ENCODE measurements around the gene SIX4.

- TF ChIP-seq CTCF (IDR thresholded peaks at IDR 0.05) (no peak), POLR2A (IDR thresholded peaks at IDR 0.05) (no peak), POLR2AphosphoS5 (IDR thresholded peaks at IDR 0.05) (no peak)
Measured at GRCh38 chr14:60720962-60721325, 3.2 kb downstream of the SIX4 start.

All from breast epithelium (tissue), 3 donors.